Measurements from ENCODE around the gene MRC1.

The MRC1 gene

DNA sequence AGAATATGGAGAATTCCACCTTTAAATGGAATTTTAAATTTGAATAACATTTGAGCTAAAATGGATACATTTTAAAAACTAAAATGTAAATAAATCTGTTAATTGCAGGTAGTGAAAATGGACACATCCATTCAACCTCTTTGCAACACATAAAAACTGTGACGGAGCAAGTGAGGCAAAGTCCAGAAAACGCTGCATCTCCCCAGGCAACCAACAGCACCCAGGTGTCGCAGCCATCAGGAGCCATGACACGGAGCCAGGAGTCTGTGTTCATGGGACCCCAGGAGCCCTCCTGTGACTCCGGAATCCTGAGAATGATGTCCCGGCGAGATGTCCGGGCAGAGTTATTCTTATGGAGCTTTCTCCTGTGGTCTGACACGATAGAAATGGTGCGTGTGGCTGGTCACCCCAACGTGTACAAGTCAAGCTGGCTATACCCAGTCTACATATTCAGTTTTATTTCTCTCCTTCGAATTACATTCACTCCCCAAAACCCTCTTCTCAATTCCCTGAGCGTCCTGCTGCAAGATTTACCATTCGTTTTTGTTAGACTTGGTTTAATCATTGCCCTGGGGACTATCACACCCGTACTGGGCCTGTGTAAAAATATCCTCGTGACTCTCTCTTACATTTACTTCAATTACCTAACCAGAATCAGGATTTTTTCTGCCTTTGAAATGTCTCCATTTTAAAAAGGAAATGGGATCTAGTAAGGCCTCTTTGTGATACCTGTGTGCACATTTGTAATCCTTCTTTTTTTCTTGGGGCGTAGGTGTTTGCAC, 13.1 kb upstream of the MRC1 start:
- no peak for DNase-seq (ENCODE audit: low spot score)

DNA sequence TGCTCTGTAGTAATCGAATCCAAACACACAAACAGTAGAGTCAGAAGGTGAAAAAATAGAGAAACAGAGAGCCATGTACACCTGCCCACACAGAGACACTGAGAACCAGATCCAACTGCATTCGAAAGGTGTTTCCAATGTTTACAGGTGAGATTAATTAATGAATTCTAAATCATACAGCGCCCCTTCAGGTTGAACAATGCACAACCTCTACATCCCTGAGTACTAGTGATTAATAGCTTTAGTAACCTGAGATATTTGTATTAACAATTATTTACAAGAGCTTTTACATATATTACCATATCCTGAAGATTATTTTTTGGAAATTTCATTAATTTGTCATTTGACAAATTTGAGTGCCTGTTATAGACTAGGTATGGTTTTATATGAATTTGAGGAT, 7.6 kb upstream of the MRC1 start:
- no peak for DNase-seq (ENCODE audit: low spot score)

DNA sequence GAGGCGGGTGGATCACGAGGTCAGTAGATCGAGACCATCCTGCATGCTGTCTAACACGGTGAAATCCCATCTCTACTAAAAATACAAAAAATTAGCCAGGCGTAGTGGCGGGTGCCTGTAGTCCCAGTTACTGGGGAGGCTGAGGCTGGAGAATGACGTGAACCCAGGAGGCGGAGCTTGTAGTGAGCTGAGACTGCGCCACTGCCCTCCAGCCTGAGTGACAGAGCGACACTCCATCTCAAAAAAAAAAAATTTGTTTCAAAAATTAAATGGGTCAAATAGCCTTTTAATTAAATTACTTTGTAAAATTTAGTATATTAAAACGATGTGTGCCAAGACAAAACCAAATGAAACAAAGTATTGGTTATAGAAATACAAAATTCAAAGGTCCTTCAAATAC, 6.8 kb upstream of the MRC1 start:
- no peak for DNase-seq (ENCODE audit: low spot score)

DNA sequence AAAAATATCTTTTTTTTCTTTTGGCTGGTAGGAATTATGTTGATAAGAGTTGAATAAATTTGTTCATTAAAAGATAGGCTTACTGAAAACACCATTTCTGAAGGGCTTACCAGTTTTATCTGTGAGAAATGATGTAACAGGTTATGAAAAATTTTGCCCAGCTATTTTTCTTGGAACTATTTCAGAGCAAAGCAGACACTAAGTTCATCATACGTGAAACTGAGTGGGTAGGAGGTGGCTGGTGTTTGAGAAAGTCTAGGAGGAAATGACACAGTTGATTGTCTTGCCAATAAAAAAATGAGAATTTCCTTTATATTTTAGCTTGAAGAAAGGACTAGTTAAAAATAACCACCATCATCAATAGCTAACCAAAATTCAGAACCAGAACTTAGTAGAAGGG, 6.2 kb upstream of the MRC1 start:
- DNase-seq (ENCODE audit: low spot score) = no peak

DNA sequence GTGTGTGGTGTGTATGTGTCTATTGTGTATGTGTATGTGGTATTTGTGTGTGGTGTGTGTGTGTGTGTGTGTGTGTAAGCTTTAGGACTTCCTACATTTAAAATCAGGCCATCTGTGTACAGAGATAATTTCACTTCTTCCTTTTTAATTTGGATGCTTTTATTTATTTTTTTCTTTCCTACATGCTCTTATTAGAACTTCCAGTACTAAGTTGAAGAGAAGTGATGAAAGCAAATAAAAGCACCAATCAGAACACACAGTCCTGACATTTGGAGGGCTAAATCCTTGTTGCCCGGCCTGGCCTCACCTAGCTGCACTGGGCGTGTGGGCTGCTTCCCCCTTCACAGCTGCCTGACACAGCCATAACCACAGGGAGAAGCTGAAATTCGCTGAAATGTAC, 3.8 kb upstream of the MRC1 start:
- DNase-seq (ENCODE audit: low spot score) = no peak

DNA sequence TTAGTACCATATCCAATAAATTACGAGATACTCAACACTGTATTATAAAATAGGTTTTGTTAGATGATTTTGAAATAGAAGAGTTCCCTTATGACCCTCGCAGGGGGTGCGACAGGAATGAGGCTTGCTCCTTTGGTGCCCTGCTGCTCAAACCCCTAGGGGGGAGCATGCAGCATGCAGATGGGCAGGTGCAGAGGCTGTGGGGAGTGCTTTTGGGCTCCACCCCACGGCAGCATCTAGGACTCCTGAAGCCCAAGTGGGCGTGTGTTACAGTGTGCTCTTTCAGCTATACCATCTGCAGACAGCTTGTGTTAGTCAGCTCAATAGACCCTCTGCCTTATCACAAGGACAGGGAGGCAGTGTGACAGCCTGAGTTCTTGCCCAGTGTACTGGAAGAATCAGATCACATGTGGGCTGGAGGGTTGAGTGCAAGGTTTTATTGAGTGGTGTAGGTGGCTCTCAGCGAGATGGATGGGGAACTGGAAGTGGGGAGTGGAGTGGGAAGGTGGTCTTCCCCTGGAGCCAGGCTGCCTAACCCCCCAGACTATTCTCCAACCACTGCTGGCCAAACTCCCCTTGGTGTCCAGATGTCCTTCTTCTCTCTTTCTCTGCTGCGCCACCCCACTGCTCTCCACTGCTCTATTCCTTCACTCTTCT, 3.1 kb upstream of the MRC1 start:
- DNase-seq (ENCODE audit: low spot score) = no peak

DNA sequence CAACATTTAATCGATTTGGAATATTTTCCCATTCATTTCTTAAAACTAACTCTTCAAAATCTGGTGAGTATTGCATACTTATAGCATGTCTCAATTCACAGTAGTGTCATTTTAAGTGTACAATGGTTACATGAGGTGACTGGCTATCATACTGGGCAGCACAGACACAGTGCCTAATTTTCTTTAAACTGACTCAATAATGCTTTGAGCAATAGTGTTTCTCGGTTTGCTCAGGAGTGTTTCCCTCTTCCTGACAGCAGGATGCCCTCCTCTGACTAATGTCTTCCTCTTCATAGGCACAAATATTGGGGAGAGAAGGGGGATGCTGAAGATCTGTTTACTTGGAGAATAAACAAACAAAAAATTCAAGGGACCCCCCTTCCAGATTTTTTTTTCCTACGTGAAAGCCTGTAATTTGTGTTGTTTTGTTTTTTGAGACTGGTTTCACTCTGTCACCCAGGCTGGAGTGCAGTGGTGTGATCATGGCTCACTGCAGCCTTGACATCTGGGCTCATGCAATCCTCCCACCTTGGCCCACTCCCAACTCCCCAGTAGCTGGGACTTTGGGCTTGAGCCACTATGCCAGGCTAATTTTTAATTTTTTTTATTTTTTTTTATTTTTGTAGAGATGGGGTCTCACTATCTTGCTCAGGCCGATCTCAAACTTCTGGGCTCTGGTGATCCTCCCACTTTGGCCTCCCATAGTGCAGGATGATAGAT, 2.2 kb downstream of the MRC1 start:
- DNase-seq (ENCODE audit: low spot score) = no peak

DNA sequence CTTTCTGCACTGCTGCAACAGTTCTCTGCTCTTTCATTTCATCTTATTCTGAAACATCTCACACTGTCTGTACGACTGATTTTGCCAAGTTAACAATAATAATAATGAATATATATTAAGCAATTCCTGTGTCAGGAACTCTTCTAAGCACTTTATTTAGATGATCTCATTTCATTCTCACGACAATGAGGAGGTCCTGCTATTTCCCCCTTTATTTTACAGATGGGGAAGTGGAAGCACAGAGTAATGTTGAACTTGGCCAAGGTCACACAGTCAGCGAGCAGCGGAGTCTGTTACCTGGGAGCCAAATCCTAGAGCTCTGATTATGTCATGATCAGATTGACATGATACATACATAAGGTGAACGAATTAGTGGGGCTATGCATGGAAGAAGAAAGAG, 5.8 kb downstream of the MRC1 start:
- DNase-seq (ENCODE audit: low spot score) = no peak

DNA sequence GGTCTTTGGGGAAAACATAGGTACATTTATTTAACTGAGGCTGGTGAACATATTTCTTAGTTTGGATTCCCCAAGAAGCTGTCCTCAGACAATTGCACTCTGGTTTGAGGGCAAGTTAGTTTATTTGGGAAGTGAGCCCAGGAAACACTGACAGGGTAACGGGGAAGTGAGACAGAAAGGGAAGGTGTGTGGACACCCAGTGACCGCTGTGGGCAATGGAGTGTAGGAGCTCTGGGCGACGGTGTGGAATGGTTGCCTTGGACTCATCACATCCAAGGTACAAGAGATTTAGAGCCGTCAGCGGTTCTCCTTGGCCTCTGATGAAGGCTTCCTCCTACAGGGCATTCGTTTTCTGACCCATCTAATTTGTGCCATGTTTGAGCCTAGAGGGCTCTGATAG, 7.1 kb downstream of the MRC1 start:
- no peak for DNase-seq (ENCODE audit: low spot score)

DNA sequence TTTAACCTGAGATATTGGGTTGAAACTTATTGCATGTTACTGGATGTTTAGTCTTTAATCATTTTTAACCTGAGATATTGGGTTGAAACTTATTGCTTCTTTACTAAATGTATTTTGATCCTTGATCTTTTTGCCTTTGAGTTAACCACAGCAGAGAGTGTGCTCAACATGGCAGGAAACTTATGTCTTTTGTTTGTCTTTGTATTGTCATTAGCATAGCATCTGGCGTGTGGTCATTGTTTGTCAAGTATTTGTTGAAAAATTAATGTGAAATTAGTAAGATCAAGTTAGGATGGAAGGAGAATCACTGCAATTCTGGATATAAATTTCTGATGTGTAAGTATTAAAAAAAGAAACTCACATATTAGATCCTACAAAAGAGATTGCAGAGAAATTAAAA, 8.2 kb downstream of the MRC1 start:
- DNase-seq (ENCODE audit: low spot score) = no peak

DNA sequence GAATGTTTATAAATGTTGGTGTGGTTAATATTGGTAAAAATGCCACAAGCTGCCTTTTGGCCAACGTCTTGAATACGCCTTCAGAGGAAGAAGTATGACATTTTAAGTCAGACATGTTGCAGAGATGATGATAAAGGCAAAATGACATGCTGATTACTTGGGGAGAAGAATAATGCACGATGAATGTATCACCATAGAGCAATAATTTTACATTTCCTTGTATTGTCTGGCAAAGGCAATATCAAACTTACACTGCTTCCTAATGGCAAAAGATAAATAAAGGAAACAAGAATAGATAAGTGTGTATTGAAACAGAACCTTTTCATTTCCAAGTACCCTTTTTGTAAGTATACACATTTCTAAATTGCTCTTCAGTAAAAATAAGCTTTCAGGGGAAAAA, 8.6 kb downstream of the MRC1 start:
- no peak for DNase-seq (ENCODE audit: low spot score)

DNA sequence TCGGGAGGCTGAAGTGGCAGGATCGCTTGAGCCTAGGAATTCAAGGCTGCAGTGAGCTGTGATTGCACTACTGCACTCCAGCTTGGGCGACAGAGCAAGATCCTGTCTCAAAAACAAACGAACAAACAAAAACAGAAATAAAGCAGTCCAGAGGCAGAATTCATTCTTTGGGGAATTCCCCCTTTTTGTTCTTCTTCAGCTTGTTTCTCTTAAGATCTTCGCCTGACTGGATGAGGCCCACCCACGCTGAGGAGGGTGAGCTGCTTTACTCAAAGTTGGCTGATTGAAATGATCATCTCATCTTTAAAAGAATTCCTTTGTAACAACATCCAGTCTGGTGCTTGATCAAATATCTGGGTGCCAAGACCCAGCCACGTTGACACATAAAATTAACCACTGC, 10.7 kb downstream of the MRC1 start:
- DNase-seq (ENCODE audit: low spot score) = no peak

DNA sequence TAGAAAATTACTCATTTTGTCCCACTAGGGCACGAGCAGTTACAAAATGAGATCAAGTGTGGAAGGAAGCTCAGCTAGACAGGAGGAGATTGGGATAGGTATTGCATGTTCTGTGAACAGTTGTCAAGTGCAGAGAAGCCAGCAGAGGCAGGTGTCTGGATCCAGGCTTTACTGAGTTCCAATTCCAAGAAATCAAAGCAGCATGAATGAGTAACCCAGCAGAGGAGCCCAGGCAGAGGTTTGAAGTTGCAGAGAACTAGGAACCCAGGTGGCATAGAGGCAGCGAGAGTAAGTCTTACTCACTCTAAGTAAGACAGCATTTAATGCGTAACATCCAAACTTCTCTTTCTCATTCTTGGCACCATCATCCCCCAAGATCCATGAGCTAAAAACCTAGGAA, 11.8 kb downstream of the MRC1 start:
- no peak for DNase-seq (ENCODE audit: low spot score)

DNA sequence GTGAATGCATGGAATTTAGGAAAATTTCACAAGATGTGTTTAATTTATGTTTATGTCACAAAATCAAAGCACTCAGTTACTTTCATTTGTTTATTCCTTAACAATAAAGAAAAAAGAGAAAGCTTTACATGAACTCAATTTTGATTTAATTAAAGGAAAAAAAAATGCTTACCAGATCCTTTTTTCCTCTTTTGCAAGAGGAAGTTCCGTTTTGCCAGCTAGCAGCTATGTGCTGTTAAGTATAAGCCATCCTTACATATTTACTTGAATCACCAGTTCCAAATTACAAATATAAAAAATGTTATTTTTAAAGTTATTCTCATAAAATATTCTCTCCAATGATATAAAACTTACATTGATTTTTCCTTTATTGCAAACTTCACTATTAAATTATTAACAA, 12.7 kb downstream of the MRC1 start:
- DNase-seq (ENCODE audit: low spot score) = no peak

DNA sequence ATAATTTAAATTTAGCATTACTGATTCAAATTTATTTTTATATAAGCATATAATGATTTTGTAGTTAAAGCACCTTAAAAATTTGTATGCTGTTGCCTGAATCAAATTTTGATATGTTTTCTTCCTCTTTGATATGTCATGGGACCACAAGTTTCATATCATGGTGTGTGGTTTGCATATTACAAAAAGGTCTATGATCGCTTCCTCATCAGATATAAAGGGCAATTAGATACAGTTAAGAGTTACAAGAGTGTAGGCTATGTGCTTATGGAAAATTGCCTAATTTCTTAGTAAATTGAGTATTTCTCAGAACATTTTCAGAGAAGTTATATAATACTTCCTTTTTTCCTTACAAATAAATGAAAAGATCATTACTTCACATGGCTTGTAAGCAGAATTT, 22.2 kb downstream of the MRC1 start:
- DNase-seq (ENCODE audit: low spot score) = no peak

DNA sequence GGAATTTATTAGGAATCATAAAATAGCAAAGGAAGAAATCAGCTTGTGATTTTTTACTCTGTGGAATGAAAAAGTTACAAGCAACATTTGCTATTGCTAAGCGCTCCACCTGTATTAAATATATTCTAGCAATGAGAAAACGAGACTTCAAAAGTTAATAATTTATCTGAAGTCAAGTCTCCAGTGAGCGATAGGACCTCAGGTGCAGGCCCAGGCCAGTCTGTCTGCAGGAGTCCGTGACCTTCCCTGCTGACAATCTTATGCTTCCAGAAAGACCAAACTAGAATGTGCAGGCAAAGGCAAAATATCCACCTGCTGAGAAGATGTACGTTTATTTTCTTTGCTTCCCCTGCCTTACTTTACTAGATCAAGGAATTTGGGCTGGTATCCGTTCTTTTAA, 22.7 kb downstream of the MRC1 start:
- DNase-seq (ENCODE audit: low spot score) = no peak

DNA sequence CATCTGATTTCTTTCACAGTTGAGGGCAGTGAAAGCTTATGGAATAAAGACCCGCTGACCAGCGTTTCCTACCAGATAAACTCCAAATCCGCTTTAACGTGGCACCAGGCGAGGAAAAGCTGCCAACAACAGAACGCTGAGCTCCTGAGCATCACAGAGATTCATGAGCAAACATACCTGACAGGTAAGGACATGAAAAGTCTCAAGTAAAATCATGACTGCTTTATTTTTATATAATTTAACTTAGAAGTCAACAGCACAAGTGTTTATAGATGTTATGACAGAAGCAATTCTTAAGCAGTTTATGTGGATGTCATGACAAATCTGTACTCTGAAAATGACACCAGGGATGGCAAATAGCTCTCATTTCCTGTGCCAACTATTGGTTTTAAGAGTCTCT, 24.5 kb downstream of the MRC1 start:
- no peak for DNase-seq (ENCODE audit: low spot score)

DNA sequence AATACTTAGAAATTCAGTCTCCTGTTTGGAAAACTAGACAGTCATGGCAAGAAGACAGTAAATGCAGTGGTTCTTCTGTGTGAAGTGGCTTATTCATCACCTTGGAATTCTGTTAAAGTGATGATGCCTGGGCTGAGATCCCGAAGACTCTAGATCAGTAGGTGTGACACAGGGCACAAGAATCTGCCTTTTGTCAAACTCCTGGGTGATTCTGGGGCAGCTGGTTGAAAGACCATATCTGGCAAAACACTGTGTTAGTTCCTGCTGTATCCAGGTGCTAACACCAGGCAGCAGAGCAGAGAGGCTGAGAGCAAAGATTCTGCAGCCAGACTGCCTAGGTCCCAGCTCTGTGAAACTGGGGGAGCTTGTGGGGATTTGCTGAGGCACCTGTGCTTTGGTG, 26.5 kb downstream of the MRC1 start:
- no peak for DNase-seq (ENCODE audit: low spot score)

DNA sequence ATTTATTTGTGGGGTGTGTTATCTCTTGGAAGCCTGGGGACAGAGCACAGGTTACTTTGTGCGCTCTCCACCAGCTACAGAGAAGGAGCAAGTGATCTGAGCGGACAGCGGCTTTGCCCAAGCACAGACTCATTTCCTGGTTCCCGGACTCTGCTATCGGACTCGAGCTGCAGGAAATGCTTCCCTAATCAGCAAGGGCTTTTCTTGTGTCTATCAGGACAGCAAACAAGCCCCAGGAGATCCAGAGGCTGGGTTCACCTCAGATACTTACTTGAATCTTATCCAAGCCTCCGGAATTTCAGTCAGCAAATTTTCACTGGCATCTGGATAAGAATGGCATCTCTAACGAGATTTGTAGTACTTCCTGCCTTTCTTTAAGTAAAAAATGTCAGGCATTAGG, 27.8 kb downstream of the MRC1 start:
- DNase-seq (ENCODE audit: low spot score) = peak; percentile 28

DNA sequence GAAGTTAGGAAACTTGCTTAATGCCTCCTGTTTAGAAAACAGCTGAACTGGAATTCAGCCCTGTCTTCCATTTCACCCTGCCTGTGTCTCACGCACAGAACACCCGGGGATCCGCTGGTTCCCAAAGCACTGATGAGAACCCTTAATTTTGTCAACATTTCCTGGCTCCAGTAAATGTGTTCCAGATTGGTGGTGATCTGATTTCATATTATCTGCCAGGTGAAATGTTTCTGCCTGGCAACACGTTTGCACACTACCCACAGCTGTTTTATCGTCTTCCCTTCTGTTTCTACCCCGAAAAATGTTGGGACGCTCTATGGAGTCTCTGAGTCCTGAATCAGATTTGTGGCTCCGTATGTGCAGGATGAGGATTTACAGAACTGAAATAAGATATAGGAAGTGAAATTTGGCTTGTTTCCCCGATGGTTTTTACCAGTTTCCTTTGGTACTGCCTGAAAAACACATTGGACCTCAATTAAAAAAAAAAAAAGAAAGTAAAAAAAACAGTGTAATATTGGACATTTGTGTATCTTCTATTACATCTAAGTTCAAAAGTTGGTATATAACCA, 29.0 kb downstream of the MRC1 start:
- DNase-seq (ENCODE audit: low spot score) = no peak

DNA sequence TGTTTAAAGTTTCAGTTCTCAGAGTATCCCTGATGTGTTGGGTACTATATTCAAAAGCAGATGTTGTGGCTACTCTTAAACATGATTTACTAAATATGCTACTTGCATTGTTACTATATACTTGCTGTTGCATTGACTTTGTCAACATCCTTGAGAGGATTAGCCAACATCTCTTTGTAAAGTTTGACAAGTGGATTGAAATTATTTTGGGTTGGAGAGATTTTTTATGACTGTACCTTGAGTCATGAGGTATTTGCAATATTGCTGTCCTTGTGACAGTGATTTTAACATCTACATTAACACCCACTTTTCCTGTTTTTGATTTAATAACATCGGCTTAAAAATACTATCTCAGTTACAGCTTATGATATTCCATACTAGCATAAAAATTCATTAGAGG, 31.9 kb downstream of the MRC1 start:
- DNase-seq (ENCODE audit: low spot score) = no peak

DNA sequence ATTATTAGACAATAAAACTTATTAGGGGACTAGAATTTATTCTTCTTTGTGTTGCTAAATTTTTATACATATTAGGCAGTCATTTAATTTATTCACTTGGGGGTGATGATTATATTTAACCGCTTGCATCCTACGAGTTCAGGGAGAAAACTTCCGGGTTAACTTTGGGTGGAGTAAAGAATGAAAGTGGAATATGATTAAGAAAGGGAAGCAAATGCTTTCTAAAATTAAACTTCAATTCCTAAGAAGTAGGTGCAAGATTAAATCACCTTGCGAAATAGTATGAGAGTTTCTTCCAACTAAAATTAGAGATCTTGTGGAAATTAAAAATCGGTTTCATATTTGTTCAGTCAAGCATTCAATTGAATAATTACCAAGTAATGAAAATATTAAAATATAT, 33.5 kb downstream of the MRC1 start:
- DNase-seq (ENCODE audit: low spot score) = no peak
